ENCODE results near the gene GABRR2. TPM values are rescaled to one million over a fixed set of nuclear protein-coding genes. Genes with fewer than 3 reads are reported as not detected.
"Not testable (repeated sequence)": the region's sequence is repeated elsewhere in the genome, so short reads cannot be mapped to it uniquely, and the experiment has no call there.

GABRR2 gene
- total RNA-seq, 1 donor from 2014 or later = 0.87 TPM

- peaks cover 22% of the 10 kb centered on the region for H3K27me3 Mint-ChIP-seq (ENCODE audit: low read depth)
- H3K4me1 Mint-ChIP-seq = peaks cover 1% of the 10 kb centered on the region
- peaks cover 3% of the 10 kb centered on the region for H3K9me3 Mint-ChIP-seq
- no peak overlapping the region for H3K4me3 Mint-ChIP-seq
- H3K36me3 Mint-ChIP-seq = no peaks in the 10 kb centered on the region
- no peak overlapping the region for H3K27ac Mint-ChIP-seq
- DNase-seq (ENCODE audit: low spot score in 2 of 2, unreplicated experiment in 2 of 2) = no peak
- TF ChIP-seq CTCF (IDR thresholded peaks at IDR 0.05; ENCODE audit: unreplicated experiment) = no peak
These were observed 70.7 kb downstream of the GABRR2 start for GRCh38 chr6:89244241-89244985.

GRCh38 chr6:89243331-89243629 lies 71.8 kb downstream of the GABRR2 start:
- no peak overlapping the region for H3K4me3 Mint-ChIP-seq
- H3K9me3 Mint-ChIP-seq = peaks cover 5% of the 10 kb centered on the region
- no peak for DNase-seq (ENCODE audit: low spot score in 2 of 2, unreplicated experiment in 2 of 2)
- H3K27ac Mint-ChIP-seq = no peak overlapping the region
- peaks cover 1% of the 10 kb centered on the region for H3K4me1 Mint-ChIP-seq
- peaks cover 20% of the 10 kb centered on the region for H3K27me3 Mint-ChIP-seq (ENCODE audit: low read depth)
- no peak for TF ChIP-seq CTCF (IDR thresholded peaks at IDR 0.05; ENCODE audit: unreplicated experiment)
- no peaks in the 10 kb centered on the region for H3K36me3 Mint-ChIP-seq

- H3K4me1 Mint-ChIP-seq = peaks cover 1% of the 10 kb centered on the region
- no peak overlapping the region for H3K4me3 Mint-ChIP-seq
- DNase-seq (ENCODE audit: low spot score in 2 of 2, unreplicated experiment in 2 of 2) = no peak
- peaks cover 6% of the 10 kb centered on the region for H3K9me3 Mint-ChIP-seq
- peak; percentile 47 for TF ChIP-seq CTCF (IDR thresholded peaks at IDR 0.05; ENCODE audit: unreplicated experiment)
- no peak overlapping the region for H3K27ac Mint-ChIP-seq
- peaks cover 20% of the 10 kb centered on the region for H3K27me3 Mint-ChIP-seq (ENCODE audit: low read depth)
- H3K36me3 Mint-ChIP-seq = no peaks in the 10 kb centered on the region
These were observed 72.3 kb downstream of the GABRR2 start for GRCh38 chr6:89242574-89243330.

- Mint-ChIP-seq H3K27ac (no peak overlapping the region), H3K36me3 (no peaks in the 10 kb centered on the region), H3K27me3 (ENCODE audit: low read depth) (peaks cover 5% of the 10 kb centered on the region), H3K4me1 (peaks cover 1% of the 10 kb centered on the region), H3K4me3 (no peak overlapping the region), H3K9me3 (peaks cover 16% of the 10 kb centered on the region)
- TF ChIP-seq CTCF (IDR thresholded peaks at IDR 0.05; ENCODE audit: unreplicated experiment) = no peak
- DNase-seq (ENCODE audit: low spot score in 2 of 2, unreplicated experiment in 2 of 2) = no peak
These were observed 75.8 kb downstream of the GABRR2 start for GRCh38 chr6:89239338-89239737.

- no peak overlapping the region for H3K27ac Mint-ChIP-seq
These were observed 77.9 kb downstream of the GABRR2 start for GRCh38 chr6:89237158-89237557.

GRCh38 chr6:89233605-89234004 lies 81.5 kb downstream of the GABRR2 start:
- H3K4me1 Mint-ChIP-seq; H3K4me3 Mint-ChIP-seq; DNase-seq (ENCODE audit: low spot score in 2 of 2, unreplicated experiment in 2 of 2); H3K27ac Mint-ChIP-seq; H3K27me3 Mint-ChIP-seq (ENCODE audit: low read depth); H3K36me3 Mint-ChIP-seq: not testable (repeated sequence)
- peaks cover 42% of the 10 kb centered on the region for H3K9me3 Mint-ChIP-seq

More at GRCh38 chr6:89237158-89237557, 77.9 kb downstream of the GABRR2 start:
- no peak for TF ChIP-seq CTCF (IDR thresholded peaks at IDR 0.05; ENCODE audit: unreplicated experiment)
- no peak for DNase-seq (ENCODE audit: low spot score in 2 of 2, unreplicated experiment in 2 of 2)
- no peaks in the 10 kb centered on the region for H3K36me3 Mint-ChIP-seq
- no peaks in the 10 kb centered on the region for H3K27me3 Mint-ChIP-seq (ENCODE audit: low read depth)
- no peak overlapping the region for H3K4me3 Mint-ChIP-seq
- H3K4me1 Mint-ChIP-seq = no peaks in the 10 kb centered on the region
- peaks cover 31% of the 10 kb centered on the region for H3K9me3 Mint-ChIP-seq

All from mesothelial cell of epicardium (in vitro differentiated cells).